ENCODE results near the gene IYD.
"Not testable (repeated sequence)": the region's sequence is repeated elsewhere in the genome, so short reads cannot be mapped to it uniquely, and the experiment has no call there.

IYD gene

DNA sequence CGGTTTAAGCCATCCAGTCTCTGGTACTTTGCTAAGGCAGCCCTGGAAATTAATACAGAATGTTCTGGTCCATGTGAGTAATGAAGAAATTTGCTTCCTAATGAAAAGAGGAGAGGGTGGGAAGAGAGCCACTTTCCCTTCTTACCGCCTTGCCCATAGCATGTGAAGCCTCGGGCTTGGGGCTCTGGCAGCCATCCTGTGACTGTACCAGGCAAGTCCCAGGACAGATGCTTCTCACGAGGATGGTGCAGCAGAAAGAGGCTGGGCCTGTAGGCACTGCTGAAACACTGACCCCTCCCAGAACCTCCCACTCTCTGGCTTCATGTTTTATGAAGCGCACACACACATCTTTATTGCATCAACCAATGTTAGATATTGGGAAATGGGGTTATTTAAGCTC is 74.8 kb downstream of the IYD start:
- Histone ChIP-seq H2AK5ac (ENCODE audit: low read length) (no peak overlapping the region), H3K4me1 (ENCODE audit: control insufficient read depth, low read depth, low read length) (no peaks in the 10 kb centered on the region), H3K4me3 (ENCODE audit: low read length) (no peak overlapping the region), H3K56ac (ENCODE audit: low read length) (no peak overlapping the region), H2BK15ac (replicated peaks; ENCODE audit: low read depth) (no peak overlapping the region), H3K79me1 (ENCODE audit: low read length) (no peaks in the 10 kb centered on the region), H2BK120ac (ENCODE audit: low read depth, low read length) (no peak overlapping the region), H3K23ac (ENCODE audit: low read length) (no peak overlapping the region), H4K5ac (ENCODE audit: low read length) (no peak overlapping the region), H2BK5ac (ENCODE audit: low read length) (no peak overlapping the region), H3K27ac (ENCODE audit: low read depth, low read length) (no peak overlapping the region), H3K4ac (ENCODE audit: low read depth, low read length) (no peak overlapping the region), H3K27me3 (ENCODE audit: insufficient read depth, low read length, poor library complexity) (no peaks in the 10 kb centered on the region), H4K8ac (ENCODE audit: low read depth, low read length) (no peak overlapping the region), H3K9ac (ENCODE audit: low read length) (no peak overlapping the region), H3K18ac (ENCODE audit: low read length) (no peak overlapping the region), H3K79me2 (ENCODE audit: control insufficient read depth, insufficient read depth, low read length) (no peaks in the 10 kb centered on the region), H3K36me3 (ENCODE audit: control insufficient read depth, insufficient read depth, low read length) (no peaks in the 10 kb centered on the region), H3K4me2 (ENCODE audit: low read length) (no peak overlapping the region)
- DNase-seq: no peak
- WGBS (ENCODE audit: extremely low coverage, insufficient coverage, low lambda C conversion rate): no CpG with 5 or more reads among the region's 5 CpGs

DNA sequence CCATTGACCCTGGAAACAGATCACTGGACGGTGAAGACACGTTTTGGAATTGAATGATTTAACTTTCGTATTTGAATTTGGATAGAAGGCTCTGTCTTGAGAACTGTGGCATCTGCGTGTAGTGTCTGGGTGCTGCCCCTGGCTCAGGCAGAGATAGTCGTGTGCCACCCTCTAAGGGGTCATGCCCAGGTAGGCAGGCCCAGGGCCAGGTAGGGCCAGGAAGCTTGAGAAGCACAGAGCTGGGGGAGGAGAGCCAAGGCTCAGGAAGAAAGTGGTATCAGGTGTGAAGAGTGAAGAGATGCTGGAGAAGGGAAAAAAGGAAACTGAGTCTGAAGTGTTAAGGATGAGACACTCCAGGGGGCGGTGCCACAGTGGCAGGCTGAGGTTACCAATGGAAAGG is 75.5 kb downstream of the IYD start:
- Histone ChIP-seq H3K56ac (ENCODE audit: low read length) (no peak overlapping the region), H4K5ac (ENCODE audit: low read length) (no peak overlapping the region), H3K79me1 (ENCODE audit: low read length) (no peaks in the 10 kb centered on the region), H3K23ac (ENCODE audit: low read length) (no peak overlapping the region), H3K4me2 (ENCODE audit: low read length) (no peak overlapping the region), H3K4ac (ENCODE audit: low read depth, low read length) (no peak overlapping the region), H3K4me1 (ENCODE audit: control insufficient read depth, low read depth, low read length) (no peaks in the 10 kb centered on the region), H3K9ac (ENCODE audit: low read length) (no peak overlapping the region), H2BK15ac (replicated peaks; ENCODE audit: low read depth) (no peak overlapping the region), H3K36me3 (ENCODE audit: control insufficient read depth, insufficient read depth, low read length) (no peaks in the 10 kb centered on the region), H3K27ac (ENCODE audit: low read depth, low read length) (no peak overlapping the region), H4K8ac (ENCODE audit: low read depth, low read length) (no peak overlapping the region), H3K79me2 (ENCODE audit: control insufficient read depth, insufficient read depth, low read length) (no peaks in the 10 kb centered on the region), H3K4me3 (ENCODE audit: low read length) (no peak overlapping the region), H2BK5ac (ENCODE audit: low read length) (no peak overlapping the region), H2AK5ac (ENCODE audit: low read length) (no peak overlapping the region), H2BK120ac (ENCODE audit: low read depth, low read length) (no peak overlapping the region), H3K18ac (ENCODE audit: low read length) (no peak overlapping the region), H3K27me3 (ENCODE audit: insufficient read depth, low read length, poor library complexity) (no peaks in the 10 kb centered on the region)
- WGBS (ENCODE audit: extremely low coverage, insufficient coverage, low lambda C conversion rate): no CpG with 5 or more reads among the region's 6 CpGs
- no peak for DNase-seq

DNA sequence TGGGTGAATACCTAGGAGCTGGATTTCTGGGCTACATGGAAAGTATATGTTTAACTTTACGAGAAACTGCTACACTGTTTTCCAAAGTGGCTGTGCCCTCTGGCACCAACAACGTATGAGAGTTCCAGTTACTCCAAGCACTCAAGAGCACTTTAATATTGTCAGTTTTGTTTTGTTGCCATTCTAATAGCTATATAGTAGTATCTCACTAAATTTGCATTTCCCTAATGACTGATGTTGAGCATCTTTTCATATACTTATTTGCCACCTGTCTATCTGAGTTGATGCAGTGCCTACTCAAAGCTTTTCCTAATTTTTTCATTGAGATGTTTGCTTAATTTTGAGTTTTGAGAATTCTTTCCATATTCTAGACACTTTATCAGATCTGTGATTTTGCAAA is 76.7 kb downstream of the IYD start:
- H3K79me1 ChIP-seq (ENCODE audit: low read length): no peaks in the 10 kb centered on the region
- no peaks in the 10 kb centered on the region for H3K79me2 ChIP-seq (ENCODE audit: control insufficient read depth, insufficient read depth, low read length)
- no peak overlapping the region for H2AK5ac ChIP-seq (ENCODE audit: low read length)
- no peak for DNase-seq
- H3K36me3 ChIP-seq (ENCODE audit: control insufficient read depth, insufficient read depth, low read length): no peaks in the 10 kb centered on the region
- H3K4me2 ChIP-seq (ENCODE audit: low read length): no peak overlapping the region
- no peak overlapping the region for H3K9ac ChIP-seq (ENCODE audit: low read length)
- WGBS (ENCODE audit: extremely low coverage, insufficient coverage, low lambda C conversion rate): no CpG with 5 or more reads among the region's 2 CpGs
- no peak overlapping the region for H2BK15ac ChIP-seq (replicated peaks; ENCODE audit: low read depth)
- no peak overlapping the region for H4K5ac ChIP-seq (ENCODE audit: low read length)
- H2BK120ac ChIP-seq (ENCODE audit: low read depth, low read length): no peak overlapping the region
- no peak overlapping the region for H2BK5ac ChIP-seq (ENCODE audit: low read length)
- H3K4ac ChIP-seq (ENCODE audit: low read depth, low read length): no peak overlapping the region
- H3K4me1 ChIP-seq (ENCODE audit: control insufficient read depth, low read depth, low read length): no peaks in the 10 kb centered on the region
- no peak overlapping the region for H3K4me3 ChIP-seq (ENCODE audit: low read length)
- no peak overlapping the region for H3K56ac ChIP-seq (ENCODE audit: low read length)
- no peak overlapping the region for H3K18ac ChIP-seq (ENCODE audit: low read length)
- H4K8ac ChIP-seq (ENCODE audit: low read depth, low read length): no peak overlapping the region
- H3K23ac ChIP-seq (ENCODE audit: low read length): no peak overlapping the region
- H3K27me3 ChIP-seq (ENCODE audit: insufficient read depth, low read length, poor library complexity): no peaks in the 10 kb centered on the region
- no peak overlapping the region for H3K27ac ChIP-seq (ENCODE audit: low read depth, low read length)

DNA sequence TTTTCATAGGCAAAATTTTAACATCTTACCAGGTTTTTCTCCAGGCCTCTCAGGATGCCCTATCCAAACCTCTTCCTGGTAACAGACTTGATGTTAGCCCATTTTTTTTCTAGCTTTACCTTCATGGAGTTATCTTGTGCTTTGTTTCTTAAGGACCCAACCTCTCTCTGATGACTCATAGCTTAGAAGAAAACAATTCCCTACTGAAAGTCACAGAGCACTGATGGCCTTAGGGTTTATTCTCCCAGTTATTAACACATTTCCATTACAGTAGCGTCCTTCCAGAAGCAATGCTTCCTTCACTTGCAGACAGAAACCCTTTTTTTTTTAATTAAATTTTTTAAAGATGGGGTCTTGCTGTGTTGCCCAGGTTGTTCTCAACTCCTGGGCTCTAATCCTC is 79.4 kb downstream of the IYD start:
- no peak overlapping the region for H3K4me2 ChIP-seq (ENCODE audit: low read length)
- H4K5ac ChIP-seq (ENCODE audit: low read length): no peak overlapping the region
- H2BK5ac ChIP-seq (ENCODE audit: low read length): no peak overlapping the region
- no peak overlapping the region for H2BK120ac ChIP-seq (ENCODE audit: low read depth, low read length)
- H3K36me3 ChIP-seq (ENCODE audit: control insufficient read depth, insufficient read depth, low read length): no peaks in the 10 kb centered on the region
- H3K27me3 ChIP-seq (ENCODE audit: insufficient read depth, low read length, poor library complexity): no peaks in the 10 kb centered on the region
- H3K9ac ChIP-seq (ENCODE audit: low read length): no peak overlapping the region
- H3K23ac ChIP-seq (ENCODE audit: low read length): no peak overlapping the region
- no peak overlapping the region for H3K4me3 ChIP-seq (ENCODE audit: low read length)
- H3K79me1 ChIP-seq (ENCODE audit: low read length): no peaks in the 10 kb centered on the region
- no peak overlapping the region for H3K27ac ChIP-seq (ENCODE audit: low read depth, low read length)
- no peak overlapping the region for H4K8ac ChIP-seq (ENCODE audit: low read depth, low read length)
- no CpG with 5 or more reads among the region's 1 CpG for WGBS (ENCODE audit: extremely low coverage, insufficient coverage, low lambda C conversion rate)
- no peak overlapping the region for H2AK5ac ChIP-seq (ENCODE audit: low read length)
- peak; percentile 25 for DNase-seq
- H3K56ac ChIP-seq (ENCODE audit: low read length): no peak overlapping the region
- H3K4me1 ChIP-seq (ENCODE audit: control insufficient read depth, low read depth, low read length): no peaks in the 10 kb centered on the region
- H3K4ac ChIP-seq (ENCODE audit: low read depth, low read length): no peak overlapping the region
- H3K18ac ChIP-seq (ENCODE audit: low read length): no peak overlapping the region
- H2BK15ac ChIP-seq (replicated peaks; ENCODE audit: low read depth): no peak overlapping the region
- no peaks in the 10 kb centered on the region for H3K79me2 ChIP-seq (ENCODE audit: control insufficient read depth, insufficient read depth, low read length)

DNA sequence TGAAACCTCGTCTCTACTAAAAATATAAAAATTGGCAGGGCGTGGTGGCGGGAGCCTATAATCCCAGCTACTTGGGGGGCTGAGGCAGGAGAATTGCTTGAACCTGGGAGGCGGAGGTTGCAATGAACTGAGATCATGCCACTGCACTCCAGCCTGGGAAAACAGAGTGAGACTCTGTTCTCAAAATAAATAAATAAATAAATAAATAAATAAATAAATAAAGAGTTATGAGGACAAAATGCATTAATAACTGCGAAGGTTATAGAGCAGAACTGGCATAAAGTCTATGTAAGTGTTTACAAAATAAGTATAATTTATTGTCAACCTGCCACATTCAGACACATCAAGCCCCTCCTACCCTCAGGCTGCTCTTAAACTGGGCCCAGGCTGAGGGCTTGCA is 80.2 kb downstream of the IYD start:
- not testable (repeated sequence) for H3K79me2 ChIP-seq (ENCODE audit: control insufficient read depth, insufficient read depth, low read length); H2BK5ac ChIP-seq (ENCODE audit: low read length); DNase-seq; H2BK15ac ChIP-seq (replicated peaks; ENCODE audit: low read depth); H3K23ac ChIP-seq (ENCODE audit: low read length); H3K4me1 ChIP-seq (ENCODE audit: control insufficient read depth, low read depth, low read length); H3K56ac ChIP-seq (ENCODE audit: low read length); H3K36me3 ChIP-seq (ENCODE audit: control insufficient read depth, insufficient read depth, low read length); H3K4me3 ChIP-seq (ENCODE audit: low read length); H3K18ac ChIP-seq (ENCODE audit: low read length); H2BK120ac ChIP-seq (ENCODE audit: low read depth, low read length); H4K8ac ChIP-seq (ENCODE audit: low read depth, low read length); H3K27ac ChIP-seq (ENCODE audit: low read depth, low read length); H3K9ac ChIP-seq (ENCODE audit: low read length); H3K4me2 ChIP-seq (ENCODE audit: low read length); H2AK5ac ChIP-seq (ENCODE audit: low read length); H3K79me1 ChIP-seq (ENCODE audit: low read length); H4K5ac ChIP-seq (ENCODE audit: low read length); H3K4ac ChIP-seq (ENCODE audit: low read depth, low read length); H3K27me3 ChIP-seq (ENCODE audit: insufficient read depth, low read length, poor library complexity)
- no CpG with 5 or more reads among the region's 5 CpGs for WGBS (ENCODE audit: extremely low coverage, insufficient coverage, low lambda C conversion rate)

DNA sequence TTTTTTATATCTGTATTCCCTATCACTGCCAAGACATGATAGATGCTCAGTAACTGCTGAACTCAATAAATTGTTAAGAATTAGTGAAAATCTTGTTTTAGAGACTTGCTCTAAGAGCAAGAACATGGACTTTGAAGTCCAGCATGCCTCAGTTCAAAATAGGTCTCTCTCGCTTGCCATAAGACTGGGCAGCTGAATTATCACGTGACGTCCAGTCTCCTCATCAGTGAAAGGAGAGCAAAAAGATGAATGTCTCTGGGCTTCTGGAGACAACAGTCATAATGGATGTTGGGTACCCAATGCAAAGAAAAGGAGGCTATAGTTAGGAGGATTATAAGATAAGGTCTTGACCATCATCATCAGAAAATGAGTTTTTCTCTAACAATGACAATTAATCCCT is 82.1 kb downstream of the IYD start:
- no peak overlapping the region for H3K56ac ChIP-seq (ENCODE audit: low read length)
- no peak overlapping the region for H3K4me3 ChIP-seq (ENCODE audit: low read length)
- no peak overlapping the region for H4K8ac ChIP-seq (ENCODE audit: low read depth, low read length)
- no peaks in the 10 kb centered on the region for H3K79me1 ChIP-seq (ENCODE audit: low read length)
- H3K79me2 ChIP-seq (ENCODE audit: control insufficient read depth, insufficient read depth, low read length): no peaks in the 10 kb centered on the region
- no peak overlapping the region for H2AK5ac ChIP-seq (ENCODE audit: low read length)
- WGBS (ENCODE audit: extremely low coverage, insufficient coverage, low lambda C conversion rate): no CpG with 5 or more reads among the region's 3 CpGs
- H3K23ac ChIP-seq (ENCODE audit: low read length): no peak overlapping the region
- no peaks in the 10 kb centered on the region for H3K27me3 ChIP-seq (ENCODE audit: insufficient read depth, low read length, poor library complexity)
- no peak overlapping the region for H3K27ac ChIP-seq (ENCODE audit: low read depth, low read length)
- no peak overlapping the region for H2BK120ac ChIP-seq (ENCODE audit: low read depth, low read length)
- no peak overlapping the region for H3K4me2 ChIP-seq (ENCODE audit: low read length)
- H3K18ac ChIP-seq (ENCODE audit: low read length): no peak overlapping the region
- no peak overlapping the region for H3K4ac ChIP-seq (ENCODE audit: low read depth, low read length)
- H3K4me1 ChIP-seq (ENCODE audit: control insufficient read depth, low read depth, low read length): no peaks in the 10 kb centered on the region
- no peak overlapping the region for H2BK5ac ChIP-seq (ENCODE audit: low read length)
- H3K36me3 ChIP-seq (ENCODE audit: control insufficient read depth, insufficient read depth, low read length): no peaks in the 10 kb centered on the region
- no peak for DNase-seq
- H3K9ac ChIP-seq (ENCODE audit: low read length): no peak overlapping the region
- no peak overlapping the region for H4K5ac ChIP-seq (ENCODE audit: low read length)
- H2BK15ac ChIP-seq (replicated peaks; ENCODE audit: low read depth): no peak overlapping the region

Measured in mesendoderm (in vitro differentiated cells).